SK-N-SH treated with all-trans-retinoic acid at 6 μM for 48 hours (cell line): ENCODE results near the gene NDUFA13.

ENCODE experiments used
- ATAC-seq: fragments of 200-7000 bp; cut with Tn5 transposase; 3 replicates; pipeline ENCODE4 v1.9.1; 2020; ENCODE audit warnings: mild to moderate bottlenecking, moderate library complexity
- BACH2 ChIP-seq: fragments of 250-450 bp; sonication (Bioruptor Pico); IDR thresholded peaks from 2 replicates; pipeline ENCODE4 v1.9.0; 2021; ENCODE audit warnings: mild to moderate bottlenecking, borderline replicate concordance
- CREB5 ChIP-seq: fragments of 250-450 bp; sonication (Bioruptor Pico); IDR thresholded peaks from 2 replicates; pipeline ENCODE4 v1.5.1; 2020; ENCODE audit warnings: low read depth, mild to moderate bottlenecking, moderate library complexity
- CSDC2 ChIP-seq: fragments of 250-450 bp; sonication (Bioruptor Pico); IDR thresholded peaks from 2 replicates; pipeline ENCODE4 v1.5.0; 2020; ENCODE audit warnings: mild to moderate bottlenecking, moderate library complexity
- ESRRG ChIP-seq: fragments of 250-450 bp; sonication (Bioruptor Pico); IDR thresholded peaks from 2 replicates; pipeline ENCODE4 v1.6.1; 2021; ENCODE audit warnings: mild to moderate bottlenecking
- ISL1 ChIP-seq: fragments of 250-450 bp; sonication (Bioruptor Pico); IDR thresholded peaks from 2 replicates; pipeline ENCODE4 v2.1.2; 2022; ENCODE audit warnings: mild to moderate bottlenecking, moderate library complexity
- OSR1 ChIP-seq: fragments of 250-450 bp; sonication (Bioruptor Pico); IDR thresholded peaks from 2 replicates; pipeline ENCODE4 v1.8.0; 2022; ENCODE audit warnings: moderate library complexity, mild to moderate bottlenecking, inconsistent platforms
- PPARA ChIP-seq: fragments of 250-450 bp; sonication (Bioruptor Pico); IDR thresholded peaks from 2 replicates; pipeline ENCODE4 v1.5.0; 2020; ENCODE audit warnings: mild to moderate bottlenecking, borderline replicate concordance
- RARB ChIP-seq: fragments of 250-450 bp; sonication (Bioruptor Pico); IDR thresholded peaks from 2 replicates; pipeline ENCODE4 v1.8.0; 2021; ENCODE audit warnings: mild to moderate bottlenecking, moderate library complexity
- SNAI2 ChIP-seq: fragments of 250-450 bp; sonication (Bioruptor Pico); IDR thresholded peaks from 2 replicates; pipeline ENCODE4 v1.5.0; 2020; ENCODE audit warnings: mild to moderate bottlenecking, moderate library complexity
- TCF4 ChIP-seq: fragments of 250-450 bp; sonication (Bioruptor Pico); IDR thresholded peaks from 2 replicates; pipeline ENCODE4 v1.8.0; 2021; ENCODE audit warnings: mild to moderate bottlenecking, moderate library complexity, borderline replicate concordance
- ZC3H10 ChIP-seq: fragments of 250-450 bp; sonication (Bioruptor Pico); IDR thresholded peaks from 2 replicates; pipeline ENCODE4 v1.5.1; 2021; ENCODE audit warnings: mild to moderate bottlenecking, moderate library complexity
- ZFP3 ChIP-seq: fragments of 250-450 bp; sonication (Bioruptor Pico); IDR thresholded peaks from 2 replicates; pipeline ENCODE4 v1.5.0; 2020; ENCODE audit warnings: mild to moderate bottlenecking, moderate library complexity
- ZFP30 ChIP-seq: fragments of 450-650 bp; formaldehyde crosslinking; IDR thresholded peaks from 2 replicates; pipeline ENCODE4 v1.5.0; 2022; ENCODE audit warnings: mild to moderate bottlenecking, moderate library complexity
- ZNF565 ChIP-seq: fragments of 450-650 bp; formaldehyde crosslinking; conservative IDR thresholded peaks from 2 replicates; pipeline ENCODE4 v1.5.0; 2020; ENCODE audit warnings: low read depth, mild to moderate bottlenecking, moderate library complexity
- ZNF70 ChIP-seq: fragments of 450-650 bp; formaldehyde crosslinking; IDR thresholded peaks from 2 replicates; pipeline ENCODE4 v1.5.0; 2020; ENCODE audit warnings: mild to moderate bottlenecking, moderate library complexity
- ZNF8 ChIP-seq: fragments of 450-650 bp; formaldehyde crosslinking; IDR thresholded peaks from 2 replicates; pipeline ENCODE4 v1.5.0; 2020; ENCODE audit warnings: mild to moderate bottlenecking, moderate library complexity
- TF ChIP-seq, protein P1 (sequence below): fragments of 250-450 bp; sonication (Bioruptor Pico); IDR thresholded peaks from 2 replicates; pipeline ENCODE4 v1.5.0; 2020; ENCODE audit warnings: mild to moderate bottlenecking, moderate library complexity
- TF ChIP-seq, protein P2 (sequence below): fragments of 250-450 bp; sonication (Bioruptor Pico); IDR thresholded peaks from 2 replicates; pipeline ENCODE4 v1.8.0; 2020; ENCODE audit warnings: mild to moderate bottlenecking, moderate library complexity, borderline replicate concordance

NDUFA13 gene

DNA sequence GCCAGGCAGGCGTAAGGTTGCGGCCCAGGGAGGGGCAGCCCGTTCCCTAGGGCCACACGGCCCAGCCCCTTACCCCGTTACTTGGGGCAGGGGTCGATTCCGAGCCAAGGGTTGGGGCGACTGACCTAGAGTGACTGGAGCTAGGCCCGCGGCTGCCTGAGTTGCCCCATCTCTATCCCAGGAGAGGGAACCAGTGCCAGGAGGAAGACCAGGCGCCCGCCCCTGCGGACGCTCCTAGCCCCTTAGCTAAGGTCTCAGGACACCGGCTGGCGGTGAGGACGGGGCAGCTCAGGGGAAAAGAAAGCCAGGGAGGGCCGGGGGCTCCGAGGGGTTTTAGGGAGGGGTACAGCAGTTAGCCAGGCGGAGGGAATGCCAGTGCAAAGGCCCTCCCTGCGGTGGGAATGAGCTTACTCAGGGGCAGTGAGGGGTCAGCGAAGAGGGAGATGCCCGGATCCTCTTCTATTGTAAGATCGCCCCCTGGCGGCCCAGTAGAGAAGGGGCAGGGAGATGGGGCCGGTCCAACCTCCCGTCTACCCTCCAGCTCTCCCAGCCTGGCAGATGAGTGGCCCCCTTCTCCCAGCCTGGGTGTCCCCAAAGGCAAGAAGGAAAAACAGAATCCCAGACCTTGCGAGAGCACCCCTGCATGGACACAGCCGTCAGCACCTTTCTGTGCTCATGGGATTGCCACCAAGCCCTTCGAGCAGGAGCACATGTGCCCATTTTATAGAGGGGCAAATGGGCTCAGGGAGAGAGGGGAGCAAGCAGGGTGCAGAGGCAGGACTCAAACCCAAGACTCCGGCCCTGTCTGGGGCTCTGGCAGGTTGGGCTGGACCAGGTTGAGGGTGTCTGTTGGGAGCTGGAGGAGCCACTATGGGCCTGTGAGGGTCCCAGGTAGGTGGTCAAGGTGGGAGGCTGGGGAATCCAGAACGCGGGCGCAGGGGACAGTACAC is 38.3 kb downstream of the NDUFA13 start:
- ATAC-seq: peak; percentile 65

DNA sequence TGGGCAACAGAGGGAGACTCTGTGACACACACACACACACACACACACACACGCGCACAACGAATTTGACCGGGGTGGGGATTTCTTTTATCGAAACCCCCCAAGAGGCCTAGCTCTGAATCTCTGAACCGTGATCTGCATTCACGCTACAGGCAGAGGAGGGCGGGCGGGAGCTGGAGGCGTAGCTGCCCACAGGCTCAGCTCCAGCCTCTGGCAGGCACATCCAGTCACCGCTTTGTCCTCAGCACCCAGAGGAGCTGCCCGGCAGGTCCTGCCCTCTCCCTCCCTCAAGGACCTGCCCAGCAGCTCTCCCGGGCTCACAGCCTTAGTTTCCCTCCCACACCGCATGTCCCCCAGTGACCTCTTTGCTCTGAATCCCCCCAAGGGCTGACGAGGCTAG is 42.0 kb downstream of the NDUFA13 start:
- TF ChIP-seq TCF4 (no peak), ZNF70 (CRISPR knock-in tag) (no peak)
- no peak for ATAC-seq

More for the DNA sequence above, 38.3 kb downstream of the NDUFA13 start:
- no peak for TF ChIP-seq ZC3H10 (CRISPR knock-in tag)
- no peak for TF ChIP-seq ZFP3
- TF ChIP-seq ZFP30 (CRISPR knock-in tag): no peak
- TF ChIP-seq TCF4: no peak
- TF ChIP-seq ESRRG: no peak
- TF ChIP-seq CSDC2 (CRISPR knock-in tag): no peak
- TF ChIP-seq OSR1 (CRISPR knock-in tag): no peak
- no peak for TF ChIP-seq PPARA
- TF ChIP-seq RARB (CRISPR knock-in tag): no peak
- no peak for TF ChIP-seq ZNF565 (CRISPR knock-in tag)
- TF ChIP-seq ISL1 (CRISPR knock-in tag): no peak
- TF ChIP-seq, protein P1, sequence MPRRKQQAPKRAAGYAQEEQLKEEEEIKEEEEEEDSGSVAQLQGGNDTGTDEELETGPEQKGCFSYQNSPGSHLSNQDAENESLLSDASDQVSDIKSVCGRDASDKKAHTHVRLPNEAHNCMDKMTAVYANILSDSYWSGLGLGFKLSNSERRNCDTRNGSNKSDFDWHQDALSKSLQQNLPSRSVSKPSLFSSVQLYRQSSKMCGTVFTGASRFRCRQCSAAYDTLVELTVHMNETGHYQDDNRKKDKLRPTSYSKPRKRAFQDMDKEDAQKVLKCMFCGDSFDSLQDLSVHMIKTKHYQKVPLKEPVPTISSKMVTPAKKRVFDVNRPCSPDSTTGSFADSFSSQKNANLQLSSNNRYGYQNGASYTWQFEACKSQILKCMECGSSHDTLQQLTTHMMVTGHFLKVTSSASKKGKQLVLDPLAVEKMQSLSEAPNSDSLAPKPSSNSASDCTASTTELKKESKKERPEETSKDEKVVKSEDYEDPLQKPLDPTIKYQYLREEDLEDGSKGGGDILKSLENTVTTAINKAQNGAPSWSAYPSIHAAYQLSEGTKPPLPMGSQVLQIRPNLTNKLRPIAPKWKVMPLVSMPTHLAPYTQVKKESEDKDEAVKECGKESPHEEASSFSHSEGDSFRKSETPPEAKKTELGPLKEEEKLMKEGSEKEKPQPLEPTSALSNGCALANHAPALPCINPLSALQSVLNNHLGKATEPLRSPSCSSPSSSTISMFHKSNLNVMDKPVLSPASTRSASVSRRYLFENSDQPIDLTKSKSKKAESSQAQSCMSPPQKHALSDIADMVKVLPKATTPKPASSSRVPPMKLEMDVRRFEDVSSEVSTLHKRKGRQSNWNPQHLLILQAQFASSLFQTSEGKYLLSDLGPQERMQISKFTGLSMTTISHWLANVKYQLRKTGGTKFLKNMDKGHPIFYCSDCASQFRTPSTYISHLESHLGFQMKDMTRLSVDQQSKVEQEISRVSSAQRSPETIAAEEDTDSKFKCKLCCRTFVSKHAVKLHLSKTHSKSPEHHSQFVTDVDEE (CRISPR knock-in tag): no peak
- TF ChIP-seq, protein P2, sequence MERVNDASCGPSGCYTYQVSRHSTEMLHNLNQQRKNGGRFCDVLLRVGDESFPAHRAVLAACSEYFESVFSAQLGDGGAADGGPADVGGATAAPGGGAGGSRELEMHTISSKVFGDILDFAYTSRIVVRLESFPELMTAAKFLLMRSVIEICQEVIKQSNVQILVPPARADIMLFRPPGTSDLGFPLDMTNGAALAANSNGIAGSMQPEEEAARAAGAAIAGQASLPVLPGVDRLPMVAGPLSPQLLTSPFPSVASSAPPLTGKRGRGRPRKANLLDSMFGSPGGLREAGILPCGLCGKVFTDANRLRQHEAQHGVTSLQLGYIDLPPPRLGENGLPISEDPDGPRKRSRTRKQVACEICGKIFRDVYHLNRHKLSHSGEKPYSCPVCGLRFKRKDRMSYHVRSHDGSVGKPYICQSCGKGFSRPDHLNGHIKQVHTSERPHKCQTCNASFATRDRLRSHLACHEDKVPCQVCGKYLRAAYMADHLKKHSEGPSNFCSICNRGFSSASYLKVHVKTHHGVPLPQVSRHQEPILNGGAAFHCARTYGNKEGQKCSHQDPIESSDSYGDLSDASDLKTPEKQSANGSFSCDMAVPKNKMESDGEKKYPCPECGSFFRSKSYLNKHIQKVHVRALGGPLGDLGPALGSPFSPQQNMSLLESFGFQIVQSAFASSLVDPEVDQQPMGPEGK (CRISPR knock-in tag): no peak

DNA sequence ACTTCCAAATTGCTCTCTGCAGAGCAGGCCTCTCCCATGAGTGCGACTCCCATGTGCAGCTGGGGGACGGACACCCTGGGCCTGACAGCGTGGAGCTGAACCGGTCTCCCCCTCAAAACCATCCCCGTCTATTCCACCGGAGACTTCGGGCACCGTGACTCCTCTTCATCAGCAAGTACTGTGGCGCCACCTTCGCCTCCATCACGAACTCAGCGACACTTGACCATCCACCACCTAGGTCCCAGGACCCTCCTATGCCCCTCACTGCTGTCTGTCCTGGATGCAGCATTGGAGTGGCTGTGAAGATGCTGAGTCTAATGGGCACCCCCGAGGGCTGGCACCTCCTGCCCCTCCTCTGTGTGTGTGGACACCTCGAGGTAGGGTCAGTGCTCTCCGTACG is 42.6 kb downstream of the NDUFA13 start:
- ATAC-seq: no peak
- TF ChIP-seq, protein P1 (CRISPR knock-in tag): no peak
- TF ChIP-seq ESRRG: no peak
- TF ChIP-seq OSR1 (CRISPR knock-in tag): no peak
- no peak for TF ChIP-seq ISL1 (CRISPR knock-in tag)
- no peak for TF ChIP-seq BACH2 (CRISPR knock-in tag)
- TF ChIP-seq, protein P2 (CRISPR knock-in tag): no peak
- no peak for TF ChIP-seq ZNF8 (CRISPR knock-in tag)
- TF ChIP-seq SNAI2 (CRISPR knock-in tag): no peak
- TF ChIP-seq CSDC2 (CRISPR knock-in tag): no peak
- TF ChIP-seq CREB5 (CRISPR knock-in tag): no peak
